LNCaP clone FGC (cell line): ENCODE results near the gene A2ML1.
"Not testable (repeated sequence)": the region's sequence is repeated elsewhere in the genome, so short reads cannot be mapped to it uniquely, and the experiment has no call there.

Experiments used
- DNase-seq: peaks from one replicate; pipeline ENCODE4 v3.0.0-alpha.2; 2011; ENCODE audit warnings: low read depth
- H3K4me3 ChIP-seq: 2 replicates; pipeline ENCODE4 v1.5.1; 2011; ENCODE audit warnings: mild to moderate bottlenecking, low read depth, low read length, control low read depth
- TF ChIP-seq, protein P1 (sequence below): IDR thresholded peaks from 2 replicates; pipeline ENCODE4 v1.5.1; 2012; ENCODE audit warnings: mild to moderate bottlenecking; ENCODE audit not compliant: control insufficient read depth, insufficient read depth; ENCODE audit errors: extremely low read depth

Gene A2ML1

DNA sequence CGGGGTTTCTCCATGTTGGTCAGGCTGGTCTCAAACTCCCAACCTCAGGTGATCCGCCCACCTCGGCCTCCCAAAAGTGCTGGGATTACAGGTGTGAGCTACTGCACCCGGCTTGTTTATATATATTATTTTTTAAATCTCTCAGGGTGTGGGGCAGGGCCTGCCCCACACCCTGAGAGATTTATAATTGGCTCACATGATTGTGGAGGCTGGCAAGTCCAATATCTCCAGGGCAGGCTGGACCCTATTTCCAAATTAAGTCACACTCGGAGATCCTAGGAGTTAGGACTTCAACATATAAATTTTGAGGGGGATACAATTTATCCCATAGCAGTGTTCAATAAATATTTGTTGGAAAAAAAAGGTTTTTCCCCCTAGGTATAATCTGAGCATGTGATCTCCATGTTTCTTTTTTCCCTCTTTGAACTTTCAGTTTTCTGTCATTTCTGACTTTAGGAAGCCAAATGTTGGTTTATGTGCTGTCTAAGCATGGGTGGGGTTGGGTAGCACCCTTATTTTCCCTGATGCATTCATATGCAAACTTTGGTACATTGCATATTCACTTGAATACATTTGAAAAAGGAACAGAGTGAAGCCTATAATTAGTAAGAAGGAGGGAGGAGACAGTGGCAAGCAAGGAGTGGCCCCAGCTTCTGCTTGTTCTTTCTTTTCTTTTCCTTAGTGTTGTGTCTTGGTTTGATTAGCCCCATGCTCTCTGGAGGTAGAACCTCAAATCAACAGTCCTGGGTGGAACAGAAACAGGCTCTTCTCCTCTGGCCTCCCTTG is 8.7 kb upstream of the A2ML1 start:
- TF ChIP-seq, protein P1, sequence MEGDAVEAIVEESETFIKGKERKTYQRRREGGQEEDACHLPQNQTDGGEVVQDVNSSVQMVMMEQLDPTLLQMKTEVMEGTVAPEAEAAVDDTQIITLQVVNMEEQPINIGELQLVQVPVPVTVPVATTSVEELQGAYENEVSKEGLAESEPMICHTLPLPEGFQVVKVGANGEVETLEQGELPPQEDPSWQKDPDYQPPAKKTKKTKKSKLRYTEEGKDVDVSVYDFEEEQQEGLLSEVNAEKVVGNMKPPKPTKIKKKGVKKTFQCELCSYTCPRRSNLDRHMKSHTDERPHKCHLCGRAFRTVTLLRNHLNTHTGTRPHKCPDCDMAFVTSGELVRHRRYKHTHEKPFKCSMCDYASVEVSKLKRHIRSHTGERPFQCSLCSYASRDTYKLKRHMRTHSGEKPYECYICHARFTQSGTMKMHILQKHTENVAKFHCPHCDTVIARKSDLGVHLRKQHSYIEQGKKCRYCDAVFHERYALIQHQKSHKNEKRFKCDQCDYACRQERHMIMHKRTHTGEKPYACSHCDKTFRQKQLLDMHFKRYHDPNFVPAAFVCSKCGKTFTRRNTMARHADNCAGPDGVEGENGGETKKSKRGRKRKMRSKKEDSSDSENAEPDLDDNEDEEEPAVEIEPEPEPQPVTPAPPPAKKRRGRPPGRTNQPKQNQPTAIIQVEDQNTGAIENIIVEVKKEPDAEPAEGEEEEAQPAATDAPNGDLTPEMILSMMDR: no peak
- DNase-seq: no peak
- no peak overlapping the region for H3K4me3 ChIP-seq

- TF ChIP-seq, protein P1: no peak
- no peak for DNase-seq
- H3K4me3 ChIP-seq: no peak overlapping the region
These were observed 5.9 kb upstream of the A2ML1 start for GRCh38 chr12:8816448-8817050.

GRCh38 chr12:8817856-8818255 is 4.6 kb upstream of the A2ML1 start:
- TF ChIP-seq, protein P1: no peak
- no peak overlapping the region for H3K4me3 ChIP-seq
- DNase-seq: no peak

GRCh38 chr12:8818526-8818925 is 3.9 kb upstream of the A2ML1 start:
- TF ChIP-seq, protein P1: no peak
- DNase-seq: no peak
- no peak overlapping the region for H3K4me3 ChIP-seq

DNA sequence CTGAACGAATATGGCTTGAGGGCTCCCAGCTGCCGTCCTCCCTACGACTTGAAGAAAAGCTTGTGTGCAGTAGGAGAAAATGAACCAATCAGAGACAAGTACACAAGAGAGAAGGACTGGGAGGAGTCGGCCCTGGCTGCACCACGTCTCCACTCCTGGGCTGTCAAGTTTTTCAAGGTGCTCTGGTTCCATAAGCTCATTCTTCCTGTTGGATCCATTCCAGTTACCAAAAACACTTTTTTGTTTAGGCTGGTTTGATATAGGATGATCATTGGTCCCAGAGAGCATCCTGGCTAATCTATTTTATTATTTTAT is 2.8 kb upstream of the A2ML1 start:
- H3K4me3 ChIP-seq: no peak overlapping the region
- TF ChIP-seq, protein P1: no peak
- peak; percentile 39 for DNase-seq

DNA sequence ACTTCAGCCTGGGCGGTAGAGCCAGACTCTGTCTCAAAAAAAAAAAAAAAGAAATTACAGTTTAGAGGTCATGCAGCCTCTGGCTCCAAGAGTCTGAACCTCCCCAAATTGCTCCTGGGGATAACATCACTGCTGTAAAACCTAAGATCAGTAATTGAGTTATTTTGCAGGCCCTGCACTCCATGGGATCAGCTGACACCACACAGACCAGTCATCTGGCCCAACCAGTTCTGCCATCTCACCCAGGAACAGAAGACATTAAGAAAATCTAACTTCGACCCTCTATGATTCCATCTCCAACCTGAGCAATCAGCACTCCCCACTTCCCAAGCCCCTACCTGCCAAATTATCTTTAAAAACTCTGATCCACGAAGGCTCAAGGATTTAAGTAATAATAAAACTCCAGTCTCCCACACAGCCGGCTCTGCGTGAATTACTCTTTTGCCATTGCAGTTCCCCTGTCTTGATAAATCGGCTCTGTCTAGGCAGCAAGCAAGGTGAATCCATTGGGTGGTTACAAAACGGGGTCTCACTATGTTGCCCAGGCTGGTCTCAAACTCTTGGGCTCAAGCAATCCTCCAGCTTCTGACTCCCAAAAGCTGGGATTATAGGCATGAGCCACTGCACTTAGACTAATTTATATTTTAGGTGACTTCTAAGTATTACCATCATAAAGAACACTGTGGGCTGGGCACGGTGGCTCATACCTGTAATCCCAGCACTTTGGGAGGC is 1.6 kb upstream of the A2ML1 start:
- not testable (repeated sequence) for H3K4me3 ChIP-seq

GRCh38 chr12:8821591-8821990 is 830 bp upstream of the A2ML1 start:
- no peak overlapping the region for H3K4me3 ChIP-seq
- DNase-seq: no peak
- TF ChIP-seq, protein P1: no peak

More for the DNA sequence above, 1.6 kb upstream of the A2ML1 start:
- DNase-seq: not testable (repeated sequence)
